ENCODE data around the gene ODC1. TPM values are rescaled to one million over a fixed set of nuclear protein-coding genes. Genes with fewer than 3 reads are reported as not detected.

The ODC1 gene
- total RNA-seq, 1 donor, result 109 TPM

- Histone ChIP-seq H3K9me3 (ENCODE audit: low read depth, low read length) (no peaks in the 10 kb centered on the region), H3K4me2 (ENCODE audit: insufficient read depth, low read length) (no peak overlapping the region)
Observed at GRCh38 chr2:10486091-10486490, 38.0 kb upstream of the ODC1 start.

GRCh38 chr2:10482913-10483312 lies 34.8 kb upstream of the ODC1 start:
- H3K27me3 ChIP-seq (ENCODE audit: insufficient read depth, low read length), result peaks cover 58% of the 10 kb centered on the region
- TF ChIP-seq CTCF (IDR thresholded peaks at IDR 0.05; ENCODE audit: extremely low read depth, low read depth, low read length), result no peak
- no peak for DNase-seq (ENCODE audit: insufficient read length, low spot score, missing footprints)

More at GRCh38 chr2:10486091-10486490, 38.0 kb upstream of the ODC1 start:
- no peak for TF ChIP-seq CTCF (IDR thresholded peaks at IDR 0.05; ENCODE audit: extremely low read depth, low read depth, low read length)
- peaks cover 4% of the 10 kb centered on the region for H3K4me1 ChIP-seq (ENCODE audit: insufficient read depth, low read length)
- no peak overlapping the region for H3K4me3 ChIP-seq (ENCODE audit: insufficient read depth, low read length)
- H2AFZ ChIP-seq (ENCODE audit: low read length), result no peak overlapping the region
- H3K79me2 ChIP-seq (ENCODE audit: insufficient read depth, low read length), result no peaks in the 10 kb centered on the region
- peaks cover 55% of the 10 kb centered on the region for H3K27me3 ChIP-seq (ENCODE audit: insufficient read depth, low read length)
- DNase-seq (ENCODE audit: insufficient read length, low spot score, missing footprints), result no peak
- no peaks in the 10 kb centered on the region for H4K20me1 ChIP-seq (ENCODE audit: insufficient read depth, low read length)
- H3K27ac ChIP-seq (ENCODE audit: low read depth, low read length), result no peak overlapping the region
- H3K36me3 ChIP-seq (ENCODE audit: insufficient read depth, low read length), result no peaks in the 10 kb centered on the region

GRCh38 chr2:10482460-10482859 lies 34.3 kb upstream of the ODC1 start:
- Histone ChIP-seq H3K27me3 (ENCODE audit: insufficient read depth, low read length) (peaks cover 55% of the 10 kb centered on the region), H3K4me3 (ENCODE audit: insufficient read depth, low read length) (no peak overlapping the region), H3K9me3 (ENCODE audit: low read depth, low read length) (no peaks in the 10 kb centered on the region), H3K36me3 (ENCODE audit: insufficient read depth, low read length) (no peaks in the 10 kb centered on the region), H3K79me2 (ENCODE audit: insufficient read depth, low read length) (no peaks in the 10 kb centered on the region), H3K4me1 (ENCODE audit: insufficient read depth, low read length) (no peaks in the 10 kb centered on the region), H4K20me1 (ENCODE audit: insufficient read depth, low read length) (no peaks in the 10 kb centered on the region), H2AFZ (ENCODE audit: low read length) (no peak overlapping the region), H3K4me2 (ENCODE audit: insufficient read depth, low read length) (no peak overlapping the region), H3K27ac (ENCODE audit: low read depth, low read length) (no peak overlapping the region)
- TF ChIP-seq CTCF (IDR thresholded peaks at IDR 0.05; ENCODE audit: extremely low read depth, low read depth, low read length), result no peak
- no peak for DNase-seq (ENCODE audit: insufficient read length, low spot score, missing footprints)

More at GRCh38 chr2:10482913-10483312, 34.8 kb upstream of the ODC1 start:
- Histone ChIP-seq H3K36me3 (ENCODE audit: insufficient read depth, low read length) (no peaks in the 10 kb centered on the region), H3K4me3 (ENCODE audit: insufficient read depth, low read length) (no peak overlapping the region), H3K4me2 (ENCODE audit: insufficient read depth, low read length) (no peak overlapping the region), H3K79me2 (ENCODE audit: insufficient read depth, low read length) (no peaks in the 10 kb centered on the region), H4K20me1 (ENCODE audit: insufficient read depth, low read length) (no peaks in the 10 kb centered on the region), H3K27ac (ENCODE audit: low read depth, low read length) (no peak overlapping the region), H3K4me1 (ENCODE audit: insufficient read depth, low read length) (no peaks in the 10 kb centered on the region), H2AFZ (ENCODE audit: low read length) (no peak overlapping the region), H3K9me3 (ENCODE audit: low read depth, low read length) (no peaks in the 10 kb centered on the region)

GRCh38 chr2:10481666-10482157 lies 33.6 kb upstream of the ODC1 start:
- no peak for TF ChIP-seq CTCF (IDR thresholded peaks at IDR 0.05; ENCODE audit: extremely low read depth, low read depth, low read length)

More at GRCh38 chr2:10481666-10482157, 33.6 kb upstream of the ODC1 start:
- H3K27ac ChIP-seq (ENCODE audit: low read depth, low read length), result no peak overlapping the region
- peaks cover 47% of the 10 kb centered on the region for H3K27me3 ChIP-seq (ENCODE audit: insufficient read depth, low read length)
- H3K4me1 ChIP-seq (ENCODE audit: insufficient read depth, low read length), result no peaks in the 10 kb centered on the region
- H3K4me3 ChIP-seq (ENCODE audit: insufficient read depth, low read length), result no peak overlapping the region
- H4K20me1 ChIP-seq (ENCODE audit: insufficient read depth, low read length), result no peaks in the 10 kb centered on the region
- H3K9me3 ChIP-seq (ENCODE audit: low read depth, low read length), result no peaks in the 10 kb centered on the region
- no peak for DNase-seq (ENCODE audit: insufficient read length, low spot score, missing footprints)
- no peak overlapping the region for H3K4me2 ChIP-seq (ENCODE audit: insufficient read depth, low read length)
- H3K36me3 ChIP-seq (ENCODE audit: insufficient read depth, low read length), result no peaks in the 10 kb centered on the region
- H3K79me2 ChIP-seq (ENCODE audit: insufficient read depth, low read length), result no peaks in the 10 kb centered on the region
- H2AFZ ChIP-seq (ENCODE audit: low read length), result no peak overlapping the region

All from osteoblast (primary cell).